Mesodermal cell (in vitro differentiated cells): ENCODE measurements around the gene ROBO1.

Source experiments
- H3K27ac ChIP-seq: 2 replicates; pipeline ENCODE4 v1.7.0; 2013; ENCODE audit warnings: mild to moderate bottlenecking, low read depth, low read length, moderate library complexity; ENCODE audit not compliant: severe bottlenecking
- H3K36me3 ChIP-seq: 2 replicates; pipeline ENCODE4 v1.7.1; 2013; ENCODE audit warnings: mild to moderate bottlenecking, low read length, moderate library complexity; ENCODE audit not compliant: control insufficient read depth, insufficient read depth
- H3K4me1 ChIP-seq: one replicate; pipeline ENCODE4 v1.7.1; 2013; ENCODE audit warnings: mild to moderate bottlenecking, low read length; ENCODE audit not compliant: insufficient read depth, control insufficient read depth, poor library complexity, severe bottlenecking
- H3K4me3 ChIP-seq: 2 replicates; pipeline ENCODE4 v1.7.0; 2013; ENCODE audit warnings: low read length, control low read depth, mild to moderate bottlenecking; ENCODE audit not compliant: insufficient read depth, poor library complexity, severe bottlenecking; ENCODE audit errors: extremely low read depth
- H3K9me3 ChIP-seq: 2 replicates; pipeline ENCODE4 v1.7.1; 2013; ENCODE audit warnings: mild to moderate bottlenecking, low read length, moderate library complexity; ENCODE audit not compliant: control insufficient read depth
- WGBS, 2 experiments: methylation state at CpG; one replicate each; pipeline ENCODE4 v1.1.5; 2013; ENCODE audit warnings: missing lambda C conversion rate in 2 of 2; ENCODE audit not compliant: insufficient coverage in 2 of 2; 5-methylcytosine and 5-hydroxymethylcytosine counted together

The ROBO1 gene

DNA sequence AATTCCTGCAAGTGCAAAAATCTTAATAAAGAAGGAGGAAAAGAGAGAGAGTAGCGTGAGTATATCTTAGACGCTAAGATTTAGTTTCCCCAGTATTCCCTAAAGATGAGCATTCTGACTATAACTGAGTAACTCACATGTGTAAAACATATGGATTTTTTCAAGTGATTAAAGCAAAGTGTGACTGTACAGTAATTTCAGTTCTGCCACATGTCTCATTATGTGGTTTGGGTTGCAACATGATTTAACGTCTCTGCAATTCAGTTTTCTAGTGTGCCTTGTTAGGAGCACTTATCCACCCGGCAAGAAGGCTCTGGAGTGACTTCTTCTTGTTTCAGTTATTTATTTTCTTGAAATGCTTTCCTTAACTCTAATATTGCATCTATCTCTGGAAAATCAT, 514.1 kb downstream of the ROBO1 start:
- Histone ChIP-seq H3K9me3 (no peaks in the 10 kb centered on the region), H3K36me3 (no peaks in the 10 kb centered on the region), H3K27ac (no peak overlapping the region), H3K4me3 (no peak overlapping the region), H3K4me1 (no peaks in the 10 kb centered on the region)
- WGBS, 2 experiments: 100% methylated on average over 1 of the region's 4 CpGs; no CpG with 5 or more reads in 1 of the 2 experiments

DNA sequence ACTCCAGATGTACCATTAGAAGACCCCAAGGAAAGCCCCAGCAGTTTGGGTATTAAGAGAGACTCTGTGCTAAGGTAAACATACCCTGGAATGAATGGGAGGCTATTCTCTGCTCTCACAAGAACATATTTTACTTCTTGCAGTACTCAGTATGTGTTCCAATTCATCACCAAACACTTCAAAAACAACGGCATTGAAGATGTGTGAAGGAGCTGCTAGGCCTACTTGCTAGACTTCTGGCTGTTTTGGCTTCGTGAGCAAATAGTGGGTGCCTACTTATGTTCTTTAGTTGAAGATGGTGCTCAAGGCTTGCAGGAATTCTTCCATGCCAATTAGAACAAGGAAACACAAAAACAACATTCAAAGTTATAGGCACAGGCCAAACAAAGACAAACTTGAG, 514.5 kb downstream of the ROBO1 start:
- no peaks in the 10 kb centered on the region for H3K9me3 ChIP-seq
- no peak overlapping the region for H3K27ac ChIP-seq
- no CpG with 5 or more reads among the region's 2 CpGs for whole genome bisulfite sequencing, 2 experiments
- H3K4me3 ChIP-seq: no peak overlapping the region
- no peaks in the 10 kb centered on the region for H3K36me3 ChIP-seq
- H3K4me1 ChIP-seq: no peaks in the 10 kb centered on the region

DNA sequence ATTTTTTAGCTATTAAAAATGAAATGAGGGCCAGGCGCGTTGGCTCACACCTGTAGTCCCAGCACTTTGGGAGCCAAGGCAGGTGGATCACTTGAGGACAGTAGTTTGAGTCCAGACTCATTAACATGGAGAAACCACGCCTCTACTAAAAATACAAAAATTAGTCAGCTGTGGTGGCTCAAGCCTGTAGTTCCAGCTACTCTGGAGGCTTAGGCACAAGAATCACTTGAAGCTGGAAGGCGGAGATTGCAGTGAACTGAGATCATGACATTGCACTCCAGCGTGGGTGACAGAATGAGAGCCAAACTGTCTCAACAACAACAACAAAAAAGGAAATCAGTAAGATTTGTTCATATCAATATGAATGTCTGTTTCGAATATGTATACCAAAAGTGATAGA, 517.1 kb downstream of the ROBO1 start:
- Histone ChIP-seq H3K4me3 (no peak overlapping the region), H3K9me3 (no peaks in the 10 kb centered on the region), H3K4me1 (no peaks in the 10 kb centered on the region), H3K27ac (no peak overlapping the region), H3K36me3 (no peaks in the 10 kb centered on the region)
- 71 to 77% methylated on average over 1 to 2 of the region's 6 CpGs for WGBS, 2 experiments

DNA sequence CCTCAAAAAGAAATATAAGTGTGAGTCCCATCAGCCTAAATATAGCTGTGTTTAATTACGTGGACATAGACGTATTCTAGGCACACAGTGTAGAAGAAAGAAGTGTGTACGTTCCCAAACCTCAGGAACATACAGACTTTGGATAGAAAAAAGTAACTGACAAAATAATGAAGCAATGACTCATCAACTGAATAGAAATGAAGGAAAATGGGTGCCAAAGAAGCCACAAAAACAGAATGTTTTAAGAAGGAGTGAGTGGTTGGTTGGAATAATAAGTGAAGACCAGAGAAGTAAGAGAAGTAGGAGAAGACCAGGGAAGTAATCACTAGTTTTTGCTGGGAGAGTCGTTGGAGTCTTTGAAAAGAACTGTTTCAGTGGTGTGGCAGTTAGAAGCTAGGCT, 518.1 kb downstream of the ROBO1 start:
- Histone ChIP-seq H3K4me1 (no peaks in the 10 kb centered on the region), H3K4me3 (no peak overlapping the region), H3K36me3 (no peaks in the 10 kb centered on the region), H3K9me3 (no peaks in the 10 kb centered on the region), H3K27ac (no peak overlapping the region)
- 100% methylated on average over 1 of the region's 4 CpGs; no CpG with 5 or more reads in 1 of the 2 experiments for WGBS, 2 experiments

DNA sequence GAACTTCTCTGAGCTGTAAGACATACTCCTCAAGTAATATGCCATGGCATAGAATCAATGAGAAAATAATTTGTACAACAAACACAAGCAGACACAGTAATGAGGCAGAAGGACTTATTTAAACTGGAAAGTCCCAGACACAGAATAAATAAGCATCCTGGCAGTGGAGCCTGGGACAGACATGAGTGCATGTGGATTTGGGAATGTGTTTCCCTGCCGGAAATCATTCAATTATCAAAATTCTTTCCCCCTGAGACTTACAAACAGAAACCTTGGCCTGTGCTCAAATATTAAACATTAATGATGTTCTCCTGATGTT, 520.1 kb downstream of the ROBO1 start:
- no CpG with 5 or more reads among the region's 1 CpG for WGBS, 2 experiments
- no peak overlapping the region for H3K27ac ChIP-seq
- H3K9me3 ChIP-seq: no peaks in the 10 kb centered on the region
- no peaks in the 10 kb centered on the region for H3K4me1 ChIP-seq
- H3K36me3 ChIP-seq: no peaks in the 10 kb centered on the region
- no peak overlapping the region for H3K4me3 ChIP-seq

DNA sequence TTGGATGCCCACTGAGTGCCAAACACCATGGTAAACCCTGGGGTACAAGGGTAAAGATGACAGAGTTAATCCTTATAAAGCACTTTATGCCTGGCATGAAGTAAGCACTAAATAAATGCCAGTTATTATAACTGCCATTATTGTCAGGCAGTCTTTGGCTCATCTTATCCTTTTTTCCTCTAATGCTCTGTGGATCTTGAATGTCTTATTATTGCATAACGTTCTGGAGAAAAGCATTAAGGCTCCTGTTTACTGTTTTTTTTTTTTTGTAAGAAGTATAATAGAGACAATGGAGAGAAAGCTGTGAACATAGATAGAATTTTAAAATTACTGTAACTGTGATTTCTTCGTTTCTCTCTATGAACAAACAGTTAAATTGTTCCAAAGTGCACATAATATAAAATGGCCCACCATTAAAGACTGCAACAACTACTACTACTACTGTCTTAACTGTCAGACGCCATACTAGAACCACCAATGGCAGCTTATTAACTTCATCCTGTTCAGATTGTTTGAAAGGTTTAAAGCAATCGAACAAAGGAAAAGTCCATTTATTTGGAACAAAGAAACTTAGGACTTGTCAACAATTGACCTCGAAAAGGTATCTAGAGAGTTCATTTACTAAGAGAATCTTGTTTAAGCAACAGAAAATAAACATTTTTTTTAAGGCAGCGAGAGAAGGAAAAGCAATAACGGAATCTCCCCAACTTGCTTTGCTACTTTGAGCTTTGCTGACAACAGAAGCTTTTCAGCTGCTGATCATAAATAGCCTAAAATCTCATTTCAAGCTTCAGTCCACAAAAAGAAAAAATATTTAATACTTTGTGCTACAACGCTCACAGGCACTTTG, 520.7 kb downstream of the ROBO1 start:
- Histone ChIP-seq H3K4me3 (no peak overlapping the region), H3K9me3 (no peaks in the 10 kb centered on the region), H3K36me3 (no peaks in the 10 kb centered on the region), H3K27ac (no peak overlapping the region), H3K4me1 (no peaks in the 10 kb centered on the region)
- 93 to 100% methylated on average over 4 to 6 of the region's 8 CpGs for WGBS, 2 experiments

DNA sequence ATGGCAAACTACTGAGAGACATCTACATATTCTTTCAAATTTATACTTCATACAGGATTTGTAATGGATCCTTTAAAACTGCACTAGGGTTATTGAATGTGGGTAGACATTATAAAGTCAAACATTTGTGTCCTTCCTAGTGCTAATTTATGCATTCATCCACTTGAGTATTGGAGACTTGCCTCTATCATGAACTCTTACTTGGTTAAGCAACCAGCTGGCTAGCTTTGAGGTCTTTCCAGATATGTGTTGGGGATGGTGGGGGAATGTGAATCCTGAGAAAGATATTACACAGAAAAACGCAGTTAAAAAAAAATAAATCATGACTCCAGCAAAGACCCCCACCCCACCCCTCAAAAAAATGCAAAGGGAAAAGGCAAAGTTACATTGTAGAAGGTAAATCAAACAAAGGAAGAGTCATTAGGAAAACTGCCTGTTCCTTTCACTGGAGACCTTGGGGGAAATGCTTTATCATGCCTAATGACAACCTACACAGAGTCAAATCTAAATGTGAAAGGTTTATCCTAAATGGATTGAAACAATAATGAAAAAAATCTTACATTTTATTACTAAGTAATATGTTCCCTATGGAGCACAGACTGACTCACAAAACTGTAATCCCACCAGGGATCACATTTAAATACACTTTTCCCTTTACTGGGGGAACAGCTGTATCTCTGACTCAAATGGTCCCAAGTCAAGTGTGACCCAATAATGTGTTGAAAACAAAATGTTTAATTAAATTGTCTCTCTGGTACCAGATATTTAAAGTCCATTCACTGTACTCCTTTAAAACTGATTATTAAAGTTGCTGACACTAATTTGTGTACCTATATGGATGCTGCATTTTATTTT, 522.3 kb downstream of the ROBO1 start:
- H3K9me3 ChIP-seq: peaks cover 2% of the 10 kb centered on the region
- WGBS, 2 experiments: no CpG with 5 or more reads among the region's 1 CpG
- no peaks in the 10 kb centered on the region for H3K4me1 ChIP-seq
- no peak overlapping the region for H3K4me3 ChIP-seq
- H3K27ac ChIP-seq: no peak overlapping the region
- no peaks in the 10 kb centered on the region for H3K36me3 ChIP-seq

DNA sequence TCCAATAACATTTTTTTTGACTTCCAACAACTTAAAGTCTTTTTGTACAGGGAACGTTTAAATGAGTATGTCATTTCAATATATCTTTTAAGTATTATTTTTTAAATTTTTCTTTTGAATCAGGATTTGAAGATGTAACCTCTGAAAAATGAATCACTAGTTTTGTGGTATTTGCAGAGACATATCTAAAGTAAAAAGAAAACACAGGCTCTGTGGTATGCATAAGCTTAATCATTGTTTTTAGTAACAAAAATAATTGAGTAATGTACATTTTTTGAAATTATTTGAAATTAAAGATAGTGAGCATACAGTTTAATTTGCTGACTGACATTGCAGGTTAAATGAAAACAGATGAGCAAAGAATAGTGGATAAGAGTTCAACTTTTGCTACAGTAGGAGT, 531.3 kb downstream of the ROBO1 start:
- Histone ChIP-seq H3K36me3 (no peaks in the 10 kb centered on the region), H3K4me1 (no peaks in the 10 kb centered on the region), H3K27ac (no peak overlapping the region), H3K4me3 (no peak overlapping the region), H3K9me3 (no peaks in the 10 kb centered on the region)
- no CpG with 5 or more reads among the region's 1 CpG for WGBS, 2 experiments

DNA sequence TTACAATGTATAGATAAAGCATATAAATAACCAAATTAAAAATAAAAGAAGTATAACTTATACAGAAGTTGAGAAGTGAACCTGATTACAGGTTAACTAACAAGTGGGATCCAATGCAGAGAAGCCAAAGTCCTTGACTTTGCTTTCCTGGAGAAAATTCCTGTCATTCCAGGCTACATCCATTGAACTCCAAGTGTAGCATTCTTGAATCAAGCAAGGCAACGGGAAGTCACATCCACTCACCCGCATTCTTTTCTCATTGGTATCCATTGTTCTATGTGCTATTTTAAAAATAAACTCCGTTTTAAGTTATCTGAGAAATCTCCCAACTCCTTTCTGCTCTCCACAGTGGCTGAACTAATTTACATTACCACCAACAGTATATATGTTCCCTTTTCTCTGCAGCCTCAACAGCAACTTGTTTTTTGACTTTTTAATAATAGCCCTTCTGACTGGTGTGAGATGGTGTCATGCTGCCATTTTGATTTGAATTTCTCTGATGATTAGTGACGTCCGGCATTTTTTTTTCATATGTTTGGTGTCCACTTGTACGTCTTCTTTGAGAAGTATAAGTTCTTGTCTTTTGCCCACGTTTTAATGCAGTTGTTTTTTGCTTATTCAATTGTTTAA, 534.3 kb downstream of the ROBO1 start:
- WGBS, 2 experiments: 87 to 92% methylated on average over 2 of the region's 7 CpGs
- Histone ChIP-seq H3K36me3 (no peaks in the 10 kb centered on the region), H3K9me3 (no peaks in the 10 kb centered on the region), H3K27ac (no peak overlapping the region), H3K4me1 (no peaks in the 10 kb centered on the region), H3K4me3 (no peak overlapping the region)

DNA sequence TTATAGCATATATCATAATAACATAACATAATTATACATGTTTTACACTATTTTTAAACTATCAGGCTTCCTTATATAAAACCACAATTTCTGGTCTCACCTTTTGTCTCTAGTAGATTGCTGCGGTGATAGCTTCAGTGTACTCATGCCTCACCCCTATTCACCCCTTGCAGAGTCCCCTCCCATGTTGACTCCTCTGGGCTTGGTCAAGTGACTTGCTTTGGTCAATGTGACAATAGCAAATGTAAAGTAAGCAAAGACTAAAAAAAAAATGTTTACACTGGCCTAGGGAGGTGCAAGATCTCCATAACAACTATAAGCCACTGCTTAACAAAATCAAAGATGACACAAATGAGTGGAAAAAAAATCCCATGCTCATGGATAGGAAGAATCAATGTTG, 537.5 kb downstream of the ROBO1 start:
- Histone ChIP-seq H3K9me3 (no peaks in the 10 kb centered on the region), H3K4me1 (no peaks in the 10 kb centered on the region), H3K36me3 (no peaks in the 10 kb centered on the region), H3K27ac (no peak overlapping the region), H3K4me3 (no peak overlapping the region)
- WGBS, 2 experiments: 89% methylated on average over 1 of the region's 1 CpG; no CpG with 5 or more reads in 1 of the 2 experiments
